Measurements from ENCODE around the gene UQCRH. TPM values are rescaled to one million over a fixed set of nuclear protein-coding genes. Genes with fewer than 3 reads are reported as not detected.

UQCRH gene
- total RNA-seq, 1 experiment from 2014 or later: 455 TPM

DNA sequence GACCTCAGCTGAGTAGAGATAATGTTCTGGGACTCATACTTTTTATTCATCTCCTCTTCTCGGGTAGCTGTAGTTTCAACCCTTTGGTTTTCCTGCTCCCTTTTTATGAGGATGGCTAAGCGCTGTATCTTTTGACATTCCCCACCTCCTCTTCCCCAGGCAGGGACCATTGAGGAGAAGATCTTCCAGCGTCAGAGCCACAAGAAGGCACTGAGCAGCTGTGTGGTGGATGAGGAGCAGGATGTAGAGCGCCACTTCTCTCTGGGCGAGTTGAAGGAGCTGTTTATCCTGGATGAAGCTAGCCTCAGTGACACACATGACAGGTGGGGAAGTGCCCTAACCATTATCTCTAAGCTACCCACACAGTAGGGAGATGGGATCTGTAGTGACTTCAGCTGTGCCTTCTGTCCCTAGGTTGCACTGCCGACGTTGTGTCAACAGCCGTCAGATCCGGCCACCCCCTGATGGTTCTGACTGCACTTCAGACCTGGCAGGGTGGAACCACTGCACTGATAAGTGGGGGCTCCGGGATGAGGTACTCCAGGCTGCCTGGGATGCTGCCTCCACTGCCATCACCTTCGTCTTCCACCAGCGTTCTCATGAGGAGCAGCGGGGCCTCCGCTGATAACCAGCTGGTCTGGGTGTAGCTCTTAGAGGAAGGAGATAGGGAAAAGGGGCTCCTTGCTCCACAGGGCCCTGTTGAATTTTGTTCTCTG lies 25.7 kb upstream of the UQCRH start:
- Histone ChIP-seq H4K20me1 (ENCODE audit: insufficient read depth, low read depth, low read length) (no peaks in the 10 kb centered on the region), H3K9me2 (replicated peaks; ENCODE audit: insufficient read depth, low read length) (no peaks in the 10 kb centered on the region), H2AFZ (ENCODE audit: low read length) (no peak overlapping the region), H3K4me1 (ENCODE audit: low read length) (no peaks in the 10 kb centered on the region), H3K27me3 (ENCODE audit: low read length) (no peaks in the 10 kb centered on the region), H3K9me3 (ENCODE audit: low read length) (no peaks in the 10 kb centered on the region), H3K27ac (ENCODE audit: low read length) (no peak overlapping the region), H3K79me2 (ENCODE audit: low read length) (no peaks in the 10 kb centered on the region), H3K9ac (ENCODE audit: low read length) (no peak overlapping the region), H3K4me3 (ENCODE audit: low read length) (no peak overlapping the region), H3K36me3 (ENCODE audit: insufficient read depth, low read length) (peaks cover 70% of the 10 kb centered on the region), H3K4me2 (ENCODE audit: low read depth, low read length, poor library complexity, severe bottlenecking) (no peak overlapping the region)
- no peak for DNase-seq

DNA sequence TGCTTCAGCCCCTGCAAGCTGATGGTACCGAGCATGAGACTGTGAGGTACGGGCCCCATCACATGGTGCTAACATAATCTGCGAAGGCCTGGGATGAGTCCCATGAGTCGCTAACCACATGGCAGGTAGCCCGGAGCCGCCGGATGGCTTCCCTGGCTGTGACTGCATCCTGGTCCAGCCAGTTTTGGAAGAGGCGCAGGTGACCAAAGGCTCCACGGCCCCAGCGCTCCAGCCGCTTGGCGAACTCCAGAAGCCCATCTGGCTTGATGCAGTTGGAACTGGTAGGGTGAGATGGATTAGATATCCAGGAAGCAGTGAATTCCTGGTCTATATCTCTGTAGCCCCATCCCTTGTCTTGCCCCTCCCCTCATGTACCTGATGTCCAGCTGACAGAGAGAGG lies 24.7 kb upstream of the UQCRH start:
- H3K27ac ChIP-seq (ENCODE audit: low read length): no peak overlapping the region
- H4K20me1 ChIP-seq (ENCODE audit: insufficient read depth, low read depth, low read length): no peaks in the 10 kb centered on the region
- H3K9me3 ChIP-seq (ENCODE audit: low read length): no peaks in the 10 kb centered on the region
- H3K36me3 ChIP-seq (ENCODE audit: insufficient read depth, low read length): peaks cover 65% of the 10 kb centered on the region
- peaks cover 1% of the 10 kb centered on the region for H3K4me1 ChIP-seq (ENCODE audit: low read length)
- no peak overlapping the region for H3K9ac ChIP-seq (ENCODE audit: low read length)
- no peaks in the 10 kb centered on the region for H3K27me3 ChIP-seq (ENCODE audit: low read length)
- H3K4me3 ChIP-seq (ENCODE audit: low read length): no peak overlapping the region
- H3K9me2 ChIP-seq (replicated peaks; ENCODE audit: insufficient read depth, low read length): no peaks in the 10 kb centered on the region
- no peak overlapping the region for H2AFZ ChIP-seq (ENCODE audit: low read length)
- H3K4me2 ChIP-seq (ENCODE audit: low read depth, low read length, poor library complexity, severe bottlenecking): no peak overlapping the region
- no peaks in the 10 kb centered on the region for H3K79me2 ChIP-seq (ENCODE audit: low read length)
- no peak for DNase-seq

DNA sequence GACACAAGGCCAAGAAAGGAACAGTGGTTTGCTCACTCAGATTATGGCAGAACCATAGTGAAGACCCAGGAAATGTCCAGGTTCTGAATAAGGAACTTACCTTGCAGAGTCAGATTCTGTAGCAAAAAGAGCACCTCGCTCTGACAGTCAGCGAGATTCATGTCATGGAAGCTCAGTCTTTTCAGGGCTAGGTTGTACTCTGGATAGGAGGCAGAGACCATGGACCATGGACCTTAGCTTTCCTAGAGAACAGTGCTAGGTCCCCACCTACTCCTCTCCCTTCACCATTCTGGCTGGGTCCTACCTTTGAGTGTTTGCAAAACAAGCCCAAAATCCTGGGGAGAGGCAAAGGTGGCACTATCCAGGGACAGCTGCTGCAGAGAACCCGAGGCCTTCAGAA lies 23.4 kb upstream of the UQCRH start:
- Histone ChIP-seq H3K4me1 (ENCODE audit: low read length) (peaks cover 14% of the 10 kb centered on the region), H3K4me2 (ENCODE audit: low read depth, low read length, poor library complexity, severe bottlenecking) (no peak overlapping the region), H3K27ac (ENCODE audit: low read length) (no peak overlapping the region), H3K79me2 (ENCODE audit: low read length) (peaks cover under 1% of the 10 kb centered on the region; the same call in 1 of the 2 replicates), H3K27me3 (ENCODE audit: low read length) (no peaks in the 10 kb centered on the region), H3K9me3 (ENCODE audit: low read length) (no peaks in the 10 kb centered on the region), H3K9ac (ENCODE audit: low read length) (no peak overlapping the region), H2AFZ (ENCODE audit: low read length) (no peak overlapping the region), H4K20me1 (ENCODE audit: insufficient read depth, low read depth, low read length) (no peaks in the 10 kb centered on the region), H3K4me3 (ENCODE audit: low read length) (no peak overlapping the region), H3K36me3 (ENCODE audit: insufficient read depth, low read length) (peaks cover 59% of the 10 kb centered on the region), H3K9me2 (replicated peaks; ENCODE audit: insufficient read depth, low read length) (no peaks in the 10 kb centered on the region)
- DNase-seq: no peak

DNA sequence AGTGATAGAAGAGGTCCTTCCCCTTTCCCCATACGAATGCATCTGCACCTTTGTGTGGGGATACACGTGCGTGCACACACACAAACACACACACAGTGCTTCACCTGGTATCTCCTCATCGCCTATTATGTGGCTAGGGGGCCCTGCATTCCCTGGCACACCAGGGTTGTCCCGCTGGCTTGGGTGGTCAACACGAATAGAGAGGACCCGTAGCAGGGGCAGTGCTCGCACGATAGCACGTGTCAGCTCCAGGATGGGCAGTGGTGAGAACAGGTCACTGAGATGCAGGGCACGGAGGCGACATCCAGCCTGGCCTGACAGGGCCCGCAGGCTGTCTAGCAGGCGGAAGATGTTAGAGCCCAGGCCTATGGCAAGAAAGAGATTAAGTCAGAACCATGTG lies 22.5 kb upstream of the UQCRH start:
- H3K4me3 ChIP-seq (ENCODE audit: low read length): no peak overlapping the region
- peaks cover 4% of the 10 kb centered on the region; the same call in 1 of the 2 replicates for H3K79me2 ChIP-seq (ENCODE audit: low read length)
- peaks cover 51% of the 10 kb centered on the region for H3K36me3 ChIP-seq (ENCODE audit: insufficient read depth, low read length)
- no peaks in the 10 kb centered on the region for H3K27me3 ChIP-seq (ENCODE audit: low read length)
- peaks cover 23% of the 10 kb centered on the region for H3K4me1 ChIP-seq (ENCODE audit: low read length)
- no peak overlapping the region for H3K9ac ChIP-seq (ENCODE audit: low read length)
- H2AFZ ChIP-seq (ENCODE audit: low read length): no peak overlapping the region
- H3K9me2 ChIP-seq (replicated peaks; ENCODE audit: insufficient read depth, low read length): no peaks in the 10 kb centered on the region
- H3K27ac ChIP-seq (ENCODE audit: low read length): no peak overlapping the region
- DNase-seq: no peak
- H4K20me1 ChIP-seq (ENCODE audit: insufficient read depth, low read depth, low read length): no peaks in the 10 kb centered on the region
- no peaks in the 10 kb centered on the region for H3K9me3 ChIP-seq (ENCODE audit: low read length)
- no peak overlapping the region for H3K4me2 ChIP-seq (ENCODE audit: low read depth, low read length, poor library complexity, severe bottlenecking)

DNA sequence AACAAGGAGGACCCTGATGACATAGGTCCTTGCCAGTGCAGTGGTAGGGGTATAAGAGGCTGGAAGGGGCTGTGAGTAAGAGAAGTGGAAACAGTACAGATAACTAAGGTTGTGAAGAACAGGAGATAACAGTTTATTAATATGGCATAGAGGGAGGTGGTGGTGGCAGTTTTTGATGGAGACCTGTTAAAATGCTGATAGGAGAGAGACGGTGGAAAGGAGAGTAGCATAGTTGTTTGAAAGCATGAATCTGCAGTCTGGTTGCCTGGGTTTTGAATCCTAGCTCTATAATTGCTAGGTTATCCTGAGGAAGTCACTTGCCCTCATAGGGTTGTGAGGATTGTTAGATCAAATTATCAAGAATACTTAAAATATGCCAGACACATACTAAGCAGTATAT lies 19.4 kb upstream of the UQCRH start:
- H3K4me1 ChIP-seq (ENCODE audit: low read length): peaks cover 23% of the 10 kb centered on the region

DNA sequence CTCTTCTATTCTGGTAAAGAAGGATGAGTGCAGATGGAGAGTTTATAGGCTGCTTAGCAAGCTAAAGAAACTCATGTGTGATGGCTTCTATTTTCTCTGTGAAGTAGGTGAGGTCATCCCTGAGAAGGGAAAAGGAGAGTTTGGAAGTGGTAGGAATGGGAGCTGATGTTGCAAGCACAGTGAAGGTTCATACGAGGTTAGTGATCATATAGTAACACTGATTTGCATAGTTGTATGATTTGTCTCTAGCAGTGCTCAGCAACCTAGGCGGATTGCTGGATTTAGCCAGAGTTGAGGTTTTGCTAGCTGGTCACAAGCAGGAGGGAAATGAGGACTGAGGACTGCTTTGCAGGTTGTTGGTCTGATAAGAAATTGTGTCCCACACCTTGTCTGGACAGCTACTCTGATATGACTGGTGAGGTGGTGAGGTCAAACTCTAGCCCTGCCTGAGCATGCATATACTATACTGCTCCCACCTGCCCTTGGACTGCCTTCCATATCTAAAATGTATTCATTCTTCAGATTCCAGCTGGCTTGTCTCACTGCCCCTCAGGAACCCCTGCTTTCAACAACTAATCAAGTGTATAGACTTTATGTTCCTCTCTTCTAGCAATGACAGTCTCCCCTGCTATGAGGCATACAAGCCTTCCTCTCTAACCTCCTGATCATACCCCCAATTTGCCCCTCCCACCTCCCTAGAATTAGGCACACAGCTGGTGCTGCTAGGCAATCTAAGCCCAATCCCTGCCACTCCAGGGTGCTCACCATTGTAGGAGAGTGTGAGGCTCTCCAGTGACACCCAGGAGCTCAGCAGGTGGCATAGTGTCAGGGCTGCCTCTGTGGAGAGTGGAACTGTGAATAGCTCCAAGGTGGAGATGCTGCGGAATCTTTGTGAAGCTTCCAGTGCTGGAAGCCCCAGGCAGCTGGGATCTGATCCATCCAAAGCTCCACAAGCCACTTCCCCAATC lies 18.6 kb upstream of the UQCRH start:
- peaks cover 36% of the 10 kb centered on the region for H3K36me3 ChIP-seq (ENCODE audit: insufficient read depth, low read length)
- no peaks in the 10 kb centered on the region for H3K9me2 ChIP-seq (replicated peaks; ENCODE audit: insufficient read depth, low read length)
- H3K9ac ChIP-seq (ENCODE audit: low read length): peak overlapping the region; percentile 22; the same call in 1 of the 2 replicates

More for the DNA sequence above, 19.4 kb upstream of the UQCRH start:
- Histone ChIP-seq H3K9me2 (replicated peaks; ENCODE audit: insufficient read depth, low read length) (no peaks in the 10 kb centered on the region), H3K27me3 (ENCODE audit: low read length) (no peaks in the 10 kb centered on the region), H3K79me2 (ENCODE audit: low read length) (peaks cover 4% of the 10 kb centered on the region), H3K9me3 (ENCODE audit: low read length) (no peaks in the 10 kb centered on the region), H3K36me3 (ENCODE audit: insufficient read depth, low read length) (peaks cover 41% of the 10 kb centered on the region), H3K9ac (ENCODE audit: low read length) (no peak overlapping the region; the same call in 1 of the 2 replicates), H4K20me1 (ENCODE audit: insufficient read depth, low read depth, low read length) (no peaks in the 10 kb centered on the region), H2AFZ (ENCODE audit: low read length) (no peak overlapping the region), H3K27ac (ENCODE audit: low read length) (peak overlapping the region; percentile 59), H3K4me3 (ENCODE audit: low read length) (no peak overlapping the region), H3K4me2 (ENCODE audit: low read depth, low read length, poor library complexity, severe bottlenecking) (peak overlapping the region; percentile 37)
- DNase-seq: no peak

DNA sequence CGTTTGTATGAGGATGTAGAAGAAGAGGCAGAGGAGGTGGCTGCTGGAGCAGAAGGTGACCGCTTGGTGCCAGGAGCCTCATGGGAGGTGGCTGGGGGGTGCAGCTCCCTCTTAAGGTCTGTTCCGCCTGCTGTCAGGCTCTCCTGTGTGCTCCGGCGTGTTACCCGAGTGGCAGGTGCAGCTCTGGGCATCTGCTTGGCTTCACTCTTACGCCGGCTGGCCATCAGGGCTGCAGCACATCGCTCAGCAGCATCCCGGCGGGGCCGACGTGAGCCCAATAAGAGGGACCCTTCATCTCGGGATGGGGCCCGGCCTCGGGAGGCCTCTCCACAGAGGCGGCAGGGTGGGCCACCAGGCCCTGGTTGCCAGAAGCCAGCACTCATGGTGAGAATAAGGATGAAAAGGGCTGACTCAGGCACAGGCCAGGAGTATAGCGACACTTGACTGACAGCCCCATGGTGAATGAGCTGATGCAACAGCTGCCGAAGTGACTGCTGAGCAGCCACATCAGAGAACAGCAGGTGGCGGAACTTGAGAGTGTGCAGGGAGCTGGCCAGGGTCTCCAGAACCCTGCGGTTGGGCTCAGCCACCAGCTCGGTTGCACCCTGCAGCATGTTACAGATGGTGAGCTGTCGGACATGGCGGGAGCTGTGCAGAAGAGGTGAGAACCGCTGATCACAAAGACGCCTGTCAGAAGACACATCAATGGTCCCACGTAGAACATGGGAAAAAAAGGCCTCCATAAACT lies 17.6 kb upstream of the UQCRH start:
- H3K9ac ChIP-seq (ENCODE audit: low read length): no peak overlapping the region

More for the DNA sequence above, 18.6 kb upstream of the UQCRH start:
- Histone ChIP-seq H3K27ac (ENCODE audit: low read length) (peak overlapping the region; percentile 59), H4K20me1 (ENCODE audit: insufficient read depth, low read depth, low read length) (no peaks in the 10 kb centered on the region), H3K27me3 (ENCODE audit: low read length) (no peaks in the 10 kb centered on the region), H3K9me3 (ENCODE audit: low read length) (no peaks in the 10 kb centered on the region), H3K4me1 (ENCODE audit: low read length) (peaks cover 23% of the 10 kb centered on the region), H2AFZ (ENCODE audit: low read length) (no peak overlapping the region), H3K4me2 (ENCODE audit: low read depth, low read length, poor library complexity, severe bottlenecking) (peak overlapping the region; percentile 37), H3K79me2 (ENCODE audit: low read length) (peaks cover 5% of the 10 kb centered on the region), H3K4me3 (ENCODE audit: low read length) (peak overlapping the region; percentile 4; the same call in 1 of the 2 replicates)
- DNase-seq: peak; percentile 61

More for the DNA sequence above, 17.6 kb upstream of the UQCRH start:
- Histone ChIP-seq H3K4me2 (ENCODE audit: low read depth, low read length, poor library complexity, severe bottlenecking) (no peak overlapping the region), H2AFZ (ENCODE audit: low read length) (no peak overlapping the region), H3K4me3 (ENCODE audit: low read length) (no peak overlapping the region), H3K9me2 (replicated peaks; ENCODE audit: insufficient read depth, low read length) (no peaks in the 10 kb centered on the region), H4K20me1 (ENCODE audit: insufficient read depth, low read depth, low read length) (no peaks in the 10 kb centered on the region), H3K9me3 (ENCODE audit: low read length) (no peaks in the 10 kb centered on the region), H3K27me3 (ENCODE audit: low read length) (no peaks in the 10 kb centered on the region), H3K27ac (ENCODE audit: low read length) (no peak overlapping the region), H3K36me3 (ENCODE audit: insufficient read depth, low read length) (peaks cover 29% of the 10 kb centered on the region; the same call in 1 of the 2 replicates), H3K4me1 (ENCODE audit: low read length) (peaks cover 23% of the 10 kb centered on the region), H3K79me2 (ENCODE audit: low read length) (peaks cover 6% of the 10 kb centered on the region)
- DNase-seq: no peak
